Spleen (tissue), 11 donors: Measurements from ENCODE around the gene CA12. TPM values are rescaled to one million over a fixed set of nuclear protein-coding genes. Genes with fewer than 3 reads are reported as not detected.

Experiments used
- DNase-seq: peaks from one replicate; pipeline ENCODE4 v3.0.0-alpha.2; 2020
- H3K27ac ChIP-seq, 8 donors: fragments of 200-600 bp; sonication (generic) in 7 of 8; 1 replicate in 4 of 8; 2 replicates in 4 of 8; pipeline versions ENCODE4 v1.5.0 to v1.8.0; 2016 to 2021; ENCODE audit warnings: inconsistent platforms in 4 of 8, mild to moderate bottlenecking in 4 of 8, moderate library complexity in 1 of 8
- H3K27me3 ChIP-seq, 7 donors: fragments of 200-600 bp; sonication (generic) in 6 of 7; replicated peaks in 1 of 7; 1 replicate in 4 of 7; 2 replicates in 3 of 7; pipeline versions ENCODE4 v1.5.0 to v1.8.0; 2016 to 2021; ENCODE audit warnings: inconsistent platforms in 3 of 7, mild to moderate bottlenecking in 1 of 7
- H3K36me3 ChIP-seq, 6 donors: fragments of 200-600 bp; sonication (generic) in 5 of 6; 1 replicate in 4 of 6; 2 replicates in 2 of 6; pipeline versions ENCODE4 v1.5.0 to v1.8.0; 2016 to 2021; ENCODE audit warnings: inconsistent platforms in 2 of 6
- H3K4me1 ChIP-seq, 6 donors: fragments of 200-600 bp; sonication (generic) in 5 of 6; 1 replicate in 3 of 6; 2 replicates in 3 of 6; pipeline versions ENCODE4 v1.5.0 to v1.8.0; 2016 to 2021; ENCODE audit warnings: inconsistent platforms in 3 of 6
- H3K4me3 ChIP-seq, 8 donors: fragments of 200-600 bp; sonication (generic) in 7 of 8; 1 replicate in 4 of 8; 2 replicates in 4 of 8; pipeline versions ENCODE4 v1.5.0 to v1.8.0; 2016 to 2021; ENCODE audit warnings: inconsistent platforms in 4 of 8, mild to moderate bottlenecking in 4 of 8, moderate library complexity in 2 of 8
- H3K9me3 ChIP-seq, 8 donors: fragments of 200-600 bp; sonication (generic) in 7 of 8; 1 replicate in 4 of 8; 2 replicates in 4 of 8; pipeline versions ENCODE4 v1.5.0 to v1.8.0; 2016 to 2021; ENCODE audit warnings: inconsistent platforms in 4 of 8
- POLR2A ChIP-seq, 3 donors: fragments of 450-650 bp; IDR thresholded peaks; one replicate each; pipeline ENCODE4 v1.5.1; 2017; ENCODE audit warnings: antibody characterized with exemption in 3 of 3, mild to moderate bottlenecking in 1 of 3
- POLR2AphosphoS5 ChIP-seq, 3 donors: sonication (generic); formaldehyde crosslinking; IDR thresholded peaks; one replicate each; pipeline ENCODE4 v1.5.1; 2017; ENCODE audit warnings: antibody characterized with exemption in 3 of 3
- WGBS, 5 donors: extraction: QIAGEN DNeasy Blood & Tissue Kit in 3 of 5; methylation state at CpG; one replicate each; pipeline versions ENCODE4 v1.1.5 to v1.1.7; 2013 to 2018; 5-methylcytosine and 5-hydroxymethylcytosine counted together
- intact Hi-C: fragments of 100-400 bp; cut with DNase I; formaldehyde crosslinking; loops from one replicate; pipeline ENCODE4 v1.15.0; 2023; ENCODE audit warnings: low total_unique reads
- polyA plus RNA-seq, 3 donors: library from polyadenylated mRNA; stranded (reverse); fragments of 200-250 nt; gene quantifications; one replicate each; pipeline ENCODE4 v1.2.1, GENCODE V29; 2013
- total RNA-seq, 7 donors: library from RNA; depleted of rRNA in 3 of 7; stranded (reverse); fragments of >200 nt in 3 of 7; fragmentation: NEBNext Ultra II Directional in 4 of 7; extraction: Animal tissue kit (Norgen Biotek cat#: 25700) in 4 of 7; gene quantifications; one replicate each; pipeline versions ENCODE4 v1.1.0 to v1.2.1, GENCODE V29; 2016 to 2021
- TF ChIP-seq, protein P1 (sequence below), 11 experiments: fragments of 200-600 bp in 7 of 11; fragments of 450-650 bp in 4 of 11; sonication (generic) in 4 of 11; IDR thresholded peaks in 8 of 11; conservative IDR thresholded peaks in 3 of 11; 1 replicate in 7 of 11; 2 replicates in 4 of 11; pipeline versions ENCODE4 v1.4.0 to v1.8.0; 2016 to 2021; ENCODE audit warnings: antibody characterized with exemption in 11 of 11, inconsistent platforms in 4 of 11, mild to moderate bottlenecking in 1 of 11
- donor health status: healthy with polysubstance abuse.
- donor health status: DM: no; HTN: no; CAD: no; lungs with moderate emphysema.
- donor health status: DM: no; HTN: no; CAD: no.
- donor health status: Bipolar disorder and iron deficiency.
- donor health status: healthy.
- donor health status: DM: no; HTN: no; CAD: no.
- donor health status: DM: yes; HTN: yes; CAD: no.

The CA12 gene
- total and polyA plus RNA-seq, 10 donors = 0.02 to 3.3 (median 0.42) TPM

DNA sequence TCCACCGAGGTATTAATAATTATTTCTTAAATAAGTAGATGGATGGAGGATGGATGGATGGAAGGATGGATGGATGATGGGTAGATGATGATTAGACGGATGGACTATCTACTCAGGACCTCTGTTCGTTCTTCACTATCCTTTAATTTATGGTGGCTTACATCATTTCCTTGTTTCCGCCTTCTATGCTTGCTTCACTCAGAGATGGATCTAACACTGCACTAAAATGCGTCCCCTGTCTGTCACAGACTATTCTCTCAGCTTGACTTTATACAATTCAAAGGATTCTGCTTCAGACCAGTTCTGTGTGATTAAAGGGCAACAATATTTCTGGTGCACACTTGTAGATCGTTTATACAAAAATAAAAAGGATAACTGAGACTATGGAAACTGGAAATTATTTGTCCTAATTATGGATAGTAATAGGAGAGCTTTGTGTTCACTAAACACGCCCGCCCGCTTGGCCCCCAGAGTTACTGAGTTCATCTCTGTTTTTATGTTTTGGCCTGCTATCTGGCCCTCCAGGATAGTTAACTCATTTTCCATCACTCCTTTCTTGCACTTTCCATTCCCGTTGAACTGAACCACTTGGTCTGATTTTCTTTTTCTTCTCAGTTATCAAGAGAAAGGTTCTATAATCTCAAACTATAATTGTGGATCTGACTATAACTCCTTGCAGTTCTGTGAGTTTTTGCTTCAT, 41.4 kb upstream of the CA12 start:
- no peaks in the 10 kb centered on the region for H3K36me3 ChIP-seq
- no peak overlapping the region for H3K4me3 ChIP-seq
- H3K9me3 ChIP-seq = peaks cover 0 to 4% (median 0%) of the 10 kb centered on the region in 8 donors
- no peaks in the 10 kb centered on the region for H3K27me3 ChIP-seq
- DNase-seq = no peak
- intact Hi-C loops = no loop called here
- no peak overlapping the region for H3K27ac ChIP-seq
- 78 to 89% (median 80%) methylated on average over 10 of the region's 10 CpGs for WGBS, 5 donors
- TF ChIP-seq, protein P1, sequence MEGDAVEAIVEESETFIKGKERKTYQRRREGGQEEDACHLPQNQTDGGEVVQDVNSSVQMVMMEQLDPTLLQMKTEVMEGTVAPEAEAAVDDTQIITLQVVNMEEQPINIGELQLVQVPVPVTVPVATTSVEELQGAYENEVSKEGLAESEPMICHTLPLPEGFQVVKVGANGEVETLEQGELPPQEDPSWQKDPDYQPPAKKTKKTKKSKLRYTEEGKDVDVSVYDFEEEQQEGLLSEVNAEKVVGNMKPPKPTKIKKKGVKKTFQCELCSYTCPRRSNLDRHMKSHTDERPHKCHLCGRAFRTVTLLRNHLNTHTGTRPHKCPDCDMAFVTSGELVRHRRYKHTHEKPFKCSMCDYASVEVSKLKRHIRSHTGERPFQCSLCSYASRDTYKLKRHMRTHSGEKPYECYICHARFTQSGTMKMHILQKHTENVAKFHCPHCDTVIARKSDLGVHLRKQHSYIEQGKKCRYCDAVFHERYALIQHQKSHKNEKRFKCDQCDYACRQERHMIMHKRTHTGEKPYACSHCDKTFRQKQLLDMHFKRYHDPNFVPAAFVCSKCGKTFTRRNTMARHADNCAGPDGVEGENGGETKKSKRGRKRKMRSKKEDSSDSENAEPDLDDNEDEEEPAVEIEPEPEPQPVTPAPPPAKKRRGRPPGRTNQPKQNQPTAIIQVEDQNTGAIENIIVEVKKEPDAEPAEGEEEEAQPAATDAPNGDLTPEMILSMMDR (IDR thresholded peaks at IDR 0.05 in 8 of 11, conservative IDR thresholded peaks at IDR 0.05 in 3 of 11) = no peak
- TF ChIP-seq POLR2A (IDR thresholded peaks at IDR 0.05) (no peak), POLR2AphosphoS5 (IDR thresholded peaks at IDR 0.05) (no peak)
- no peaks in the 10 kb centered on the region for H3K4me1 ChIP-seq

DNA sequence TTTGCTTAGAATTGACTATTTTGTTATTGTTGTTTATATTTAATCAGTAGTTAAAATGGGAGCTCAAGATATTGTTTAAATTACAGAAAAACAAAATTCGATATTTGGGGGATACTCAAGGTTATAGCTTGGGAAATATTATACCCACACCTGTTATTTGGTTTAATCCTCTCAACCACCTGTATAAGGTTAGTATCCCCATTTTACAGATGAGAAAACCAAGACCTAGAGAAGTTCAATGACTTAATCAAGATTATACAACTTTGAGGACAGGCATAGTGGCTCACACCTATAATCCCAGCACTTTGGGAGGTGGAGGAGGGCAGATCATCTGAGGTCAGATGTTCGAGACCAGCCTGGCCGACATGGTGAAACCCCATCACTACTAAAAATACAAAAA, 39.8 kb upstream of the CA12 start:
- H3K36me3 ChIP-seq = no peaks in the 10 kb centered on the region
- H3K27me3 ChIP-seq = no peaks in the 10 kb centered on the region
- H3K27ac ChIP-seq = no peak overlapping the region
- H3K4me3 ChIP-seq = no peak overlapping the region
- intact Hi-C loops = no loop called here
- TF ChIP-seq POLR2AphosphoS5 (IDR thresholded peaks at IDR 0.05) = no peak
- no peak for TF ChIP-seq POLR2A (IDR thresholded peaks at IDR 0.05)
- TF ChIP-seq, protein P1 (IDR thresholded peaks at IDR 0.05 in 8 of 11, conservative IDR thresholded peaks at IDR 0.05 in 3 of 11) = no peak
- H3K4me1 ChIP-seq = no peaks in the 10 kb centered on the region
- 82 to 94% (median 89%) methylated on average over 3 of the region's 3 CpGs for WGBS, 5 donors
- H3K9me3 ChIP-seq = peaks cover 0 to 2% (median 0%) of the 10 kb centered on the region in 8 donors
- DNase-seq = no peak

DNA sequence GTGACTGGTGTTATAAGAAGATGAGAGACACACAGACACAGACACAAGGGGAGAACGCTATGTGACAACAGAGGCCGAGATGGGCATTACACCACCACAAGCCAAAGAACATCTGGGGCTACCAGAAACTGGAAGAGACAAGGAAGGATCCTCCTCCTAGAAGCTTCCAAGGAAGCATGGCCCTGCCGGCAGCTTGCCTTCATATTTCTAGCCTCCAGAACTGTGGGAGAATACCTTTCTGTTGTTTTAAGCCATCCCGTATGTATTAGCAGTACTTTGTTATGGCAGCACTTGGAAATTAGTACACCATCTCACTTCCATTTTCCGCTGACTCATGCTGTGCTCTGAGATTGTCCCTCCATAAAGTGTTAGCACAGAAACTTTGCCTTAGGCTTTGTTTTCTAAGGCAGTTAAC, 38.7 kb upstream of the CA12 start:
- intact Hi-C loops = no loop called here
- Histone ChIP-seq H3K4me3 (no peak overlapping the region), H3K27me3 (no peaks in the 10 kb centered on the region), H3K27ac (no peak overlapping the region), H3K4me1 (no peaks in the 10 kb centered on the region), H3K36me3 (no peaks in the 10 kb centered on the region), H3K9me3 (no peaks in the 10 kb centered on the region)
- WGBS, 5 donors = 85 to 96% (median 89%) methylated on average over 5 of the region's 5 CpGs
- TF ChIP-seq POLR2A (IDR thresholded peaks at IDR 0.05) (no peak), POLR2AphosphoS5 (IDR thresholded peaks at IDR 0.05) (no peak)
- TF ChIP-seq, protein P1 (IDR thresholded peaks at IDR 0.05 in 8 of 11, conservative IDR thresholded peaks at IDR 0.05 in 3 of 11) = no peak
- no peak for DNase-seq

DNA sequence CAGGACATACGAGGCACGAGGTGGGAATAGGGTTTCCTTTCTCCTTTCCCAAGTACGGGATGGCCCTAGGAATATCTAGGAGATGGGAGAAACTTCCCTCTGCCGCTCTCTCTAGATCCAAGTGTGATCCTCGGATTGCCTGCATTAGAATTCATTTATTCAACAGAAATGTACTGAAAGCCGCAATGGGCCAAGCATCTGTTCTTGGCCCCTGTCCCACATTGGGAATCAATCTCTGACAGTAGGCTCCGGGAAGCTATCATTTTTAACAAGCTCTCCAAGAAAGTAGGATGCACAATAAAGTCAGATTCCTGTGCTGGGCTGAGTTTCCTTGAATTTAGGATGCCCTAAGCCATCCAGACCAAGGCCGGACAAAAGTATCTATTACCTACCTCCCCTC, 37.2 kb upstream of the CA12 start:
- 77 to 85% (median 81%) methylated on average over 8 of the region's 8 CpGs for WGBS, 5 donors
- no peak for DNase-seq
- Histone ChIP-seq H3K4me3 (no peak overlapping the region), H3K27me3 (no peaks in the 10 kb centered on the region), H3K4me1 (no peaks in the 10 kb centered on the region), H3K9me3 (no peaks in the 10 kb centered on the region), H3K36me3 (no peaks in the 10 kb centered on the region), H3K27ac (no peak overlapping the region)
- intact Hi-C loops = no loop called here
- TF ChIP-seq, protein P1 (IDR thresholded peaks at IDR 0.05 in 8 of 11, conservative IDR thresholded peaks at IDR 0.05 in 3 of 11) = no peak
- no peak for TF ChIP-seq POLR2A (IDR thresholded peaks at IDR 0.05)
- no peak for TF ChIP-seq POLR2AphosphoS5 (IDR thresholded peaks at IDR 0.05)
